A673 (cell line): ENCODE measurements around the gene OR52A1.

Experiments used
- CTCF ChIP-seq: fragments of 300-800, 200-600 bp; sonication (generic); conservative IDR thresholded peaks from 2 replicates; pipeline ENCODE4 v1.5.1; 2017; ENCODE audit warnings: low read depth, mild to moderate bottlenecking, antibody characterized with exemption, low read length, moderate library complexity, mixed read lengths
- EZH2 ChIP-seq: fragments of 200-600 bp; sonication (generic); IDR thresholded peaks from 2 replicates; pipeline ENCODE4 v1.6.1; 2017; ENCODE audit warnings: borderline replicate concordance, low read depth, mild to moderate bottlenecking, mixed read lengths, antibody characterized with exemption, low read length; ENCODE audit not compliant: poor library complexity, severe bottlenecking

DNA sequence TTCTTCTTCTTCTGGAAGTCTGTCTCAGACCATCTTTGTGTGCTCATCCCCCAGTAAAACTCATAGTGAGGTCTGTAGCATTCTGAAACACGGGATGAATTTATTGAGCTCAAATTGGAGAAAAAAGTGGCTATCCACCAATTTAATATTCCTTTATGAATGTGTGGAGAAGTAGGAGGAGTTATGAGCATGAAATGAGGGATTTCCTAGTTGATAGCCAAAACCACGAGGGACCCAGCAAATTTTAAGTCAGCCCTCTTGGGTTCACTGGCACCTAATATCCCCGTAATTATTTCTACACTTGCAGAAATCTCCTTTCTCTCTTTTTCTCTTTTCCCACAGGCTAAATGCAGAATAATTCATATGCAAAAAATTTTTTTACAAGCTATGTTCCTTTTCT is at the start of gene OR52A1:
- no peak for TF ChIP-seq EZH2
- no peak for TF ChIP-seq CTCF
